Activated naive CD4-positive, alpha-beta T cell treated with anti-CD3 and anti-CD28 coated beads, Interleukin-2, amount 50 U/mL, for 24 hours (primary cell): ENCODE data around the gene DUOX1.
"Not testable (repeated sequence)": the region's sequence is repeated elsewhere in the genome, so short reads cannot be mapped to it uniquely, and the experiment has no call there.

Source experiments
- H3K27ac Mint-ChIP-seq: one replicate; pipeline ENCODE4 v1.8.0; 2021; ENCODE audit warnings: mild to moderate bottlenecking, mixed read lengths
- H3K27me3 Mint-ChIP-seq: one replicate; pipeline ENCODE4 v1.8.0; 2021; ENCODE audit warnings: mixed read lengths
- H3K36me3 Mint-ChIP-seq: one replicate; pipeline ENCODE4 v1.8.0; 2021; ENCODE audit warnings: mixed read lengths
- H3K4me1 Mint-ChIP-seq: one replicate; pipeline ENCODE4 v1.8.0; 2021; ENCODE audit warnings: mixed read lengths
- H3K4me3 Mint-ChIP-seq: one replicate; pipeline ENCODE4 v1.8.0; 2021; ENCODE audit warnings: mild to moderate bottlenecking, mixed read lengths
- H3K9me3 Mint-ChIP-seq: one replicate; pipeline ENCODE4 v1.8.0; 2021; ENCODE audit warnings: mixed read lengths

Gene DUOX1

GRCh38 chr15:45128971-45129639, 689 bp upstream of the DUOX1 start:
- peaks cover 53% of the 10 kb centered on the region for H3K27me3 Mint-ChIP-seq
- H3K4me1 Mint-ChIP-seq = peaks cover 10% of the 10 kb centered on the region
- no peaks in the 10 kb centered on the region for H3K36me3 Mint-ChIP-seq
- no peaks in the 10 kb centered on the region for H3K9me3 Mint-ChIP-seq
- H3K27ac Mint-ChIP-seq = no peak overlapping the region
- peak overlapping the region; percentile 20 for H3K4me3 Mint-ChIP-seq

- peaks cover 19% of the 10 kb centered on the region for H3K4me1 Mint-ChIP-seq
- H3K4me3 Mint-ChIP-seq = peak overlapping the region; percentile 63
- H3K9me3 Mint-ChIP-seq = no peaks in the 10 kb centered on the region
- no peaks in the 10 kb centered on the region for H3K36me3 Mint-ChIP-seq
- no peak overlapping the region for H3K27ac Mint-ChIP-seq
- peaks cover 53% of the 10 kb centered on the region for H3K27me3 Mint-ChIP-seq
These were observed 652 bp downstream of the DUOX1 start for GRCh38 chr15:45130291-45131000.

GRCh38 chr15:45131510-45131909, 1.7 kb downstream of the DUOX1 start:
- H3K27ac Mint-ChIP-seq = no peak overlapping the region
- no peaks in the 10 kb centered on the region for H3K36me3 Mint-ChIP-seq
- no peaks in the 10 kb centered on the region for H3K9me3 Mint-ChIP-seq
- H3K4me3 Mint-ChIP-seq = no peak overlapping the region
- H3K4me1 Mint-ChIP-seq = peaks cover 25% of the 10 kb centered on the region
- peaks cover 50% of the 10 kb centered on the region for H3K27me3 Mint-ChIP-seq

- H3K9me3 Mint-ChIP-seq = no peaks in the 10 kb centered on the region
- H3K4me1 Mint-ChIP-seq = peaks cover 26% of the 10 kb centered on the region
- H3K27me3 Mint-ChIP-seq = peaks cover 47% of the 10 kb centered on the region
- H3K4me3 Mint-ChIP-seq = no peak overlapping the region
- no peaks in the 10 kb centered on the region for H3K36me3 Mint-ChIP-seq
- no peak overlapping the region for H3K27ac Mint-ChIP-seq
These were observed 3.2 kb downstream of the DUOX1 start for GRCh38 chr15:45132844-45133560.

GRCh38 chr15:45133561-45133920, 3.7 kb downstream of the DUOX1 start:
- peaks cover 42% of the 10 kb centered on the region for H3K27me3 Mint-ChIP-seq
- no peaks in the 10 kb centered on the region for H3K36me3 Mint-ChIP-seq

GRCh38 chr15:45134046-45134445, 4.3 kb downstream of the DUOX1 start:
- Mint-ChIP-seq H3K4me1 (peaks cover 22% of the 10 kb centered on the region), H3K9me3 (no peaks in the 10 kb centered on the region), H3K27me3 (peaks cover 39% of the 10 kb centered on the region), H3K27ac (no peak overlapping the region), H3K4me3 (no peak overlapping the region), H3K36me3 (no peaks in the 10 kb centered on the region)

More at GRCh38 chr15:45133561-45133920, 3.7 kb downstream of the DUOX1 start:
- Mint-ChIP-seq H3K9me3 (no peaks in the 10 kb centered on the region), H3K4me3 (no peak overlapping the region), H3K27ac (no peak overlapping the region), H3K4me1 (peaks cover 23% of the 10 kb centered on the region)

GRCh38 chr15:45134682-45135604, 5.1 kb downstream of the DUOX1 start:
- H3K4me1 Mint-ChIP-seq = peaks cover 22% of the 10 kb centered on the region
- no peak overlapping the region for H3K27ac Mint-ChIP-seq
- H3K4me3 Mint-ChIP-seq = peak overlapping the region; percentile 70
- no peaks in the 10 kb centered on the region for H3K9me3 Mint-ChIP-seq
- H3K36me3 Mint-ChIP-seq = no peaks in the 10 kb centered on the region
- H3K27me3 Mint-ChIP-seq = peaks cover 39% of the 10 kb centered on the region

GRCh38 chr15:45135705-45136377, 6.0 kb downstream of the DUOX1 start:
- H3K36me3 Mint-ChIP-seq, H3K27ac Mint-ChIP-seq: not testable (repeated sequence)

GRCh38 chr15:45136378-45136764, 6.6 kb downstream of the DUOX1 start:
- H3K4me3 Mint-ChIP-seq = peak overlapping the region; percentile 52
- H3K9me3 Mint-ChIP-seq = no peaks in the 10 kb centered on the region
- H3K36me3 Mint-ChIP-seq = no peaks in the 10 kb centered on the region
- H3K4me1 Mint-ChIP-seq = peaks cover 16% of the 10 kb centered on the region
- no peak overlapping the region for H3K27ac Mint-ChIP-seq
- H3K27me3 Mint-ChIP-seq = peaks cover 32% of the 10 kb centered on the region

More at GRCh38 chr15:45135705-45136377, 6.0 kb downstream of the DUOX1 start:
- Mint-ChIP-seq H3K4me3 (peak overlapping the region; percentile 52), H3K27me3 (peaks cover 34% of the 10 kb centered on the region), H3K4me1 (peaks cover 16% of the 10 kb centered on the region)
- not testable (repeated sequence) for H3K9me3 Mint-ChIP-seq

GRCh38 chr15:45137703-45138102, 7.9 kb downstream of the DUOX1 start:
- peaks cover 16% of the 10 kb centered on the region for H3K4me1 Mint-ChIP-seq
- no peaks in the 10 kb centered on the region for H3K36me3 Mint-ChIP-seq
- H3K4me3 Mint-ChIP-seq = no peak overlapping the region
- H3K9me3 Mint-ChIP-seq = no peaks in the 10 kb centered on the region
- no peak overlapping the region for H3K27ac Mint-ChIP-seq
- peaks cover 27% of the 10 kb centered on the region for H3K27me3 Mint-ChIP-seq

- H3K36me3 Mint-ChIP-seq = no peaks in the 10 kb centered on the region
- H3K27ac Mint-ChIP-seq = no peak overlapping the region
- no peak overlapping the region for H3K4me3 Mint-ChIP-seq
- peaks cover 17% of the 10 kb centered on the region for H3K27me3 Mint-ChIP-seq
- H3K9me3 Mint-ChIP-seq = no peaks in the 10 kb centered on the region
- H3K4me1 Mint-ChIP-seq = peaks cover 16% of the 10 kb centered on the region
These were observed 9.3 kb downstream of the DUOX1 start for GRCh38 chr15:45138814-45139765.

GRCh38 chr15:45139770-45140169, 10.0 kb downstream of the DUOX1 start:
- Mint-ChIP-seq H3K4me3 (no peak overlapping the region), H3K36me3 (no peaks in the 10 kb centered on the region), H3K9me3 (no peaks in the 10 kb centered on the region), H3K27me3 (peaks cover 11% of the 10 kb centered on the region), H3K4me1 (peaks cover 9% of the 10 kb centered on the region), H3K27ac (no peak overlapping the region)

GRCh38 chr15:45140557-45141250, 10.9 kb downstream of the DUOX1 start:
- Mint-ChIP-seq H3K9me3 (no peaks in the 10 kb centered on the region), H3K27me3 (peaks cover 8% of the 10 kb centered on the region), H3K27ac (no peak overlapping the region), H3K36me3 (no peaks in the 10 kb centered on the region), H3K4me3 (no peak overlapping the region), H3K4me1 (peaks cover 7% of the 10 kb centered on the region)
